GM15510 (cell line): ENCODE measurements around the gene ANTKMT.

ENCODE experiments used
- POLR2A ChIP-seq: IDR thresholded peaks from 3 replicates; pipeline ENCODE4 v1.6.1; 2011; ENCODE audit warnings: borderline replicate concordance; ENCODE audit not compliant: insufficient read length; ENCODE audit errors: extremely low read depth

The ANTKMT gene

DNA sequence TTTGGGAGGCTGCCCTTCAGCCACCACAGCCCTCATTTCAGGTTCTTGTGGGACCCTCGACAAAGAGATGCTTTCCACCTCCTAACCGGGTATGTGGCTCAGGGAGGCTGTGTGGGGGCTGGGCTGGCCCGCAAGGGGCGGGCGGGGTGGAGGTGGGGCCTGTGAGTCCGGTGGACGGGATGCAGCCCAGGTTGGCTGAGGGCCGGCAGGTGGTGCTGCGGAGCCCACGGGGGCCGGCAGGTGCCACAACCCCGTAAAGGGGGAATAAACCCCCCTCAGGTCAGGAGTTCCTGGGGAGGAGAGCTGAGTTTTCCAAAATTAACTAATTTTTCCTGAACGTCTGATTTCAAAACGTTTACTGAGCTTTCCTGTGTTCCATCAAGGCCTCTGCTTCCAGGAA lies 24.8 kb downstream of the ANTKMT start:
- TF ChIP-seq POLR2A, result no peak

DNA sequence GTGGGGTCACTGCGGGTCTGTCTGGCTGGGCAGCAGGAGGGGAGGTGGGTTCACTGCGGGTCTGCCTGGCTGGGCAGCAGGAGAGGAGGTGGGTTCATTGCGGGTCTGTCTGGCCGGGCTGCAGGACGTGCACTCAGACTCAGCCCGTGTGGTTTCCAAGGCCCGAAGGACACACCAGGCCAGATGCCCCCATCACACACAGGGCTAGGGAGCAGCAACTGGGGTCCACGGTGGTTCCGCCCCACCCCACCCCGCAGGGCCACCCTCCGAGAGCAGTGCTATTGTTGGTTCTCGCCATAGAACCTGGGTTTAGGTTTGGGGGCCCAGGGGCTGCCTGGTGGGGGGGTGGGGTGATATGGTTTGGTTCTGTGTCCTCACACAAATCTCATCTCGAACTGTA lies 25.7 kb downstream of the ANTKMT start:
- TF ChIP-seq POLR2A, result no peak

DNA sequence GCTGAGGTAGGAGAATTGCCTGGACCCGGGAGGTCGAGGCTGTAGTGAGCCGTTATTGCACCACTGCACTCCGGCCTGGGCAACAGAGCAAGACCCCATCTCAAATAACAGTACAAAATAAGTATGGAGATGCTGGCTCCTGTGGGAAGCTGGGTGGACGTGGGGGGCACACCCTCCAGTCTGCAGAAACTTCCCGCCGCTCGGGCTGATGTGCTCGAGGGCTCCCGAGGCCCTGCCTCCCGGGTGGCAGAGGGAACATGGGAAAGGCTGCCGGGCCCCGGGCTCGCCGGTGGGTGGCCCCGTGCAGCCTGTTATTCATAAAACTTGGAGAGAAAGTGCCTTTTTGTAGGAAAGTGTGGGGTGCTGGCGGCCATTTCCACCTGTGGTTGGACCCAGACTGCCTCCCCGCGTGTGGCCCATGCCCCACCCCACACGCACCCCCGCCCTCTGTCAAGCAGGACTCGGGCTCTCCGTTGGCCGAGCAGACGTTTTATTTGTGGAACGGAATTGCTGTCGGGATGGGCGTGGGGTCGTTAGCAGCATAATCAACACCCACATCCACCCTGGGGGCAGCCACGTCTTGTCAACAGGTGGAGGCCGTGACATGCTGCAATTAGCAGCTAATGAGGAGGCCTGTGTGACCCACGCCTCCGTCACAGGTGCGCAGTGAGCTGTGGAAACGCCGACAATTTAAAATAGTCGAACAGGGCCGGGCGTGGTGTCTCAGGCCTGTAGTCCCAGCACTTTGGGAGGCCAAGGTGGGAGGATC lies 27.2 kb downstream of the ANTKMT start:
- TF ChIP-seq POLR2A, result no peak

DNA sequence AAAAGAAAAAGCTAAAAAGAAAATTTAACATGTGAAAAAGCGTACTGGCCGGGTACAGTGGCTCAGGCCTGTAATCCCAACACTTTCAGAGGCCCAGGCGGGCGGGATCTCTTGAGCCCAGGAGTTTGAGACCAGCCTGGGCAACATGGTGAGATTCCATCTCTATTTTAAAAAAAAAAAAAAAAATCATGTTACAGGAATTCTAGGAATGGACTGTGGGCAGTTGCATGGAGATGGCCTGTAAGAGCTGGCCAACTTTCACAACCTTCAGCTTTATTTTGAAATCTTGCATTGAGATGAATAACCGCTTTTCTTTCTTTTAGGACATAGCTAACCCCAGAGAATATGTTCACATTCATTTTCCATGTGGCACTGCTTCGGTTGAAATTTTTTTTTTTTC lies 28.1 kb downstream of the ANTKMT start:
- no peak for TF ChIP-seq POLR2A

DNA sequence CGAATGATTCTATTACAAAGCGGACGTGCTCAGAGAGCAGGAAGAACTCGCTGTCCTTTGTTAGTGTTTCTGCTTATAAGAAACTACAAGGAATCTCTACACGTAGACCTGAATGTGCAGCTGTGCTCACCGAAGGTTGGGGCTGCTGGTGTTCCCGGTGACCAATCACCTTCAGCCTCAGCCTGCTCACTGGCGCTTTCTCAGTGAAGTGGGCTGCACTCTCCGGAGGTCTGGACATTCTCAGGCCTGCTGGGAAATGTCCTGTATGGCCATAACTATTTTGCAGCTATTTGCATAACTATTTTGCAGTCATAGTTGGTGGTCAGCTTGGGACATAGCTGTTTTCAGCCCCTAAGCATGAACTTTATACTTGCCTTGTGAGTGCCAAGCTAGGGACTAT lies 29.5 kb downstream of the ANTKMT start:
- no peak for TF ChIP-seq POLR2A

DNA sequence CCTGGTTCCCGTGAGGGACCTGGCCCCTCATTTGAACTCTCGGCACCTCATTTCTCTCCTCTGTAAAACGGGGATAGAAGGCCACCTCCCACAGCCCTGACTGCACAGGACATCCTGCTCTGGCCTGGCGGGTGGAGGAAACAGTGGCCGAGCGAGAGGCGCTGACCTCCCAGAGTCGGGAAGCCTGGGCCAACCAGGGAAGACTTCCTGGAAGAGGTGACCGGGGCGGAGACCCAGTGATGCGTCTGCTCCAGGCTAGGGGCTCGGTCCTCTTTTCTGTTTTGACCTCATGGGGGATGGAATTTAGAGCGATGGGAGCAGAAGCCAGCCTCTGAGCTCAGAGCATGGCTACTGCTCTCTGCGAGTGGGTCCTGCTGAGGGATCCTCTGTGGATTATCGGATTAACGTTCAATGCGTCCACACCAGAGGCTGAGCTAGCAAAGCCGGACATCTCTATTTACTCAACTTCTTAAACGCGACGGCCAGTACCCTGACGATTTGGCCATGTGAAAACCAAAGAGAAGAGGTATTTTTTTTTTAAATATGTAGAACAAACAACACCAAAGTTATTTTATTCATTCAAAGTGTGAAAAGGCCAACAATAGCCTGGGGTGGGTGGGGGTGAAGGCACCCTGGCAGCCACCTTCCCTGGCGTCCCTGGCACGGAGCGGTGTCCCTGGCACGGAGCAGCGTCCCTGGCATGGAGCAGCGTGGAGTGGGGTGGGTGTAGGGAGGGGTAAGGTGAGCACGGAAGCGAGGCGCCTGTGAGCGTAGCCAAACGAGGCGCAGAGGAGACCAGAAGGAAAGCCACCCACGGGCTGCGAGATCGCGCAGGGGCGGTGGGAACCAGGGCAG lies 30.4 kb downstream of the ANTKMT start:
- no peak for TF ChIP-seq POLR2A

DNA sequence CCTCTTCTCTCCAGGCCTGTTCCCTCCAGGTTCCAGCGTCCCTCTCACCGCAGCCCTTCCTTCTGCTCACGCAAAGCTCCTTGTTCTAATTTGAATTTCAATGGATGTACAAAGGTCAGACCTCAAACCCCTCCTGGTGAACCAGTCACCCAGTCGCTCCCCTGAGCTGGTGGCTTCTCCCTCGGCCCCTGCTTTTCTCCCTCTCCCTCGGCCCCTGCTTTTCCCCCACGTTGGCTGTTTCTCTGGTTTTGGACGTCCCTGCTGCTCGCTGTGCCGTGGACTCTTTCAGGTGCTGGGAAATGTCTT lies 31.0 kb downstream of the ANTKMT start:
- no peak for TF ChIP-seq POLR2A

DNA sequence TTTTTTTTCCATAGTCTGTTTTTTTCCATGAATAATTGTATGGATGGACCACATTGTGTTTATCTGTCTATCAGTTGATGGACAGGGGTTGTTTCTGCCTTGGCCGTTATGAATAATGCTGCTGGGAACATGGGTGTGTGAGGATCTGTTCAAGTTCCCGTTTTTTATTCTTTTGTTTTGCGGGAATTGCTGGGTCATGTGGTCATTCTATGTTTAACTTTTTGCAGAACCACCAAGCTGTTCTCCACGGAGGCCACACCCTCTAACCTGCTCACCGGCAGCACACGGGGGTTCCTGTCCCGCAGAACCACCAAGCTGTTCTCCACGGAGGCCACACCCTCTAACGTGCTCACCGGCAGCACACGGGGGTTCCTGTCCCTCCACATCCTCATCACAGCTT lies 33.7 kb downstream of the ANTKMT start:
- TF ChIP-seq POLR2A, result no peak

DNA sequence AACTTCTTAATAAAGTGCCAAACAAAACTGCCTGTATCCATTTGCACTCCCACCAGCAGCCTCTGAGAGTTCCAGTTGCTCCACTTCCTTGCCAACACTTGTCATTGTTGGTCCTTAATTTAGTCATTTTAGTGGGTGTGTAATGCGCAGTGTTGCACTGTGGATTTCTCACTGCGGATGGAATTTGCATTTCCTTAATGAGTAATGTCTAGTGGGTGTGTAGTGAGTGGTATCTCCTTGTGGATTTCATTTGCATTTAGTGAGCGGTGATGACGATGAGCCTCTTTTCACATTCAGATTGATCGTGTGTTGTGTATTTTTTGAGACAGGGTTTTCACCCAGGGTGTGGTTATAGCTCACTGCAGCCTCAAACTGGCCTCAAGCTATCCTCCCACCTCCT lies 35.5 kb downstream of the ANTKMT start:
- no peak for TF ChIP-seq POLR2A

DNA sequence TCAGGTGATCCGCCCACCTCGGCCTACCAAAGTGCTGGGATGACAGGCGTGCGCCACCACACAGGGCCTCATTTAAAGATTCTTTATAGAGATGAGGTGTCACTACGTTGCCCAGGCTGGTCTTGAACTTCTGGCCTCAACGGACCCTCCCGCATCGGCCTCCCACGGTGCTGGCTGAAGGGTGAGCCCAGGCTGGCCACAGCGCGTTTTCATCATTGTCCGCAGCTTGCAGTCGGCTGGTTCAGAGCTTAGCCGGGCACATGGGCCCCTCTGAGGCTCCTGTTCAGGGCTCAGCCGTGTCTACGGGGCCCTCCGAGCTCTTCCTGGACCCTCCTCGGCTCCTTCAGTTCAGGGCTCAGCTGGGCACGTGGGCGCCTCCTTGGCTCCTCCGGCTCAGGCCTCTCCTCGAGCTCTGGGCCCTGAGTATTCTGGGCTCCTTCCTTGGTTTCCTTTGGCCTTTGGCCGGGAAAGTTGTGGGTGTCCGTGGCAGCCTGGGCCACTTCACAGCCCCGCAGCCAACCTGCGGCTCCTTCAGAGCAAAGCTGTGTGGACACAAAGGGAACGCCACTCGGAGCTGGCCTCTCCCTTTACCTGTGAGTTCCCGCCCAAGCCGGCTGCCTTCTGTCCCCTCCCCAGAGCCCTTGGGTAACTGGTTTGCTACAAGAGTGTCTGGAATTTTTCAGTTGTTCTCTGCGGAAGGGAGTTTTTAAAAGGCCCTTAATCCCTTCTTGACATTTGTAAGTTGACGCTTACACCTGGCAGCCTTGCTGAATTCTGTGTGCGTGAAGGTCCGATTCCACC lies 38.4 kb downstream of the ANTKMT start:
- TF ChIP-seq POLR2A, result no peak

DNA sequence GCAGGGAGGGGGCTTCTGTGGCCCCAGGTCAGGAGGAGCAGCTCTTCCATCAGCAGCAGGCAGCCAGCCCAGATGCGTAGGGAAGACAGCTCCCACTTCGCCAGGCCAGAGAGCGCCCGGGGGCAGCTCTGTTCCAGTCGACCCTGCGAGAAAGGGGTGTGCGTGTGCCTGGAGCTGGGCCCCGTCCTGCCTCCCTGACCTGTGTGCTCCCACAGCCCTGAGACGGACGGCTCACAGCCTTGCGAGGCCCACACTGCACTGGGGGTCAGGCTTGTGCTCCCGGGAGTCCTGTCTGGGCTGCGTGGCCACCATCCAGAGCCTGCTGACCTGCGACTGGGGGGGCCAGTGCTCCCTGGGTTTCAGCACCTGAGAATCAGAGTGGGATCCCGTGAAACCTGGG lies 39.1 kb downstream of the ANTKMT start:
- TF ChIP-seq POLR2A, result no peak

DNA sequence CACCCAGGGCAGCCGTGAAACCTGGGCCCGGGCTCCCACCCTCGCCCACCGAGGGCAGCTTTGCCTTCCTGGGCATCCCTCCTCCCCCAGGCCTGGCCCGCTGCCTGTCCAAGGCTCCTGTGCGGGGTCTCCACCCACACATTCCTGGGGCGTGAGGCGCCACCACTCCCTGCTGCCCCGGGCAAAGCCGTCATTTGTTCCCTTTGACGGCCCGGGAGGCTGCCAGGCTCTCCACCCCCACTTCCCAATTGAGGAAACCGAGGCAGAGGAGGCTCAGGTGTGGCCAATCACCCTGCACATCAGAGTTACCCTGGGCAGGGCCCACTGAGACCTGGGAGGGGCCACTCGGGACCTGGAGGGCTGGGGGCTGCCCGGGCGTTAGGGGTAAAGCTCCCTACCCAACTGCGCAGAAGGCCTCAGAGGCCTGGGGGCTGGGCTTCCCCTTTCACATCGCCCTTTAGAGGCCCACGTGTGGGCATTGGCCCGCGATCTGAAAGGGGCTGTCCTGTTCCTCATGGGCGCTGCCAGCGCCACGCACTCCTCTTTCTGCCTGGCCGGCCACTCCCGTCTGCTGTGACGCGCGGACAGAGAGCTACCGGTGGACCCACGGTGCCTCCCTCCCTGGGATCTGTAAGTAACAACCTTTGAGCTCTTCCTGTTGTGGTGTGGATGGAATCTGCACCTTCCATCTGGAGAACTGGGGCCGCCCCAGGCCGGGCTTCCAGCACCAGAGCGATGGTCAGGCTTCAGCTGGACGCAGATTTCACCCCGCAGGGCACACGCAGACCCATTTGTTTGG lies 39.8 kb downstream of the ANTKMT start, which contains the start of gene MSLN:
MSLN (plus strand) TSS at position 190 of the 799 bp plus-strand sequence. CDS start 1,947 bp downstream, outside the sequence.
- TF ChIP-seq POLR2A, result no peak

DNA sequence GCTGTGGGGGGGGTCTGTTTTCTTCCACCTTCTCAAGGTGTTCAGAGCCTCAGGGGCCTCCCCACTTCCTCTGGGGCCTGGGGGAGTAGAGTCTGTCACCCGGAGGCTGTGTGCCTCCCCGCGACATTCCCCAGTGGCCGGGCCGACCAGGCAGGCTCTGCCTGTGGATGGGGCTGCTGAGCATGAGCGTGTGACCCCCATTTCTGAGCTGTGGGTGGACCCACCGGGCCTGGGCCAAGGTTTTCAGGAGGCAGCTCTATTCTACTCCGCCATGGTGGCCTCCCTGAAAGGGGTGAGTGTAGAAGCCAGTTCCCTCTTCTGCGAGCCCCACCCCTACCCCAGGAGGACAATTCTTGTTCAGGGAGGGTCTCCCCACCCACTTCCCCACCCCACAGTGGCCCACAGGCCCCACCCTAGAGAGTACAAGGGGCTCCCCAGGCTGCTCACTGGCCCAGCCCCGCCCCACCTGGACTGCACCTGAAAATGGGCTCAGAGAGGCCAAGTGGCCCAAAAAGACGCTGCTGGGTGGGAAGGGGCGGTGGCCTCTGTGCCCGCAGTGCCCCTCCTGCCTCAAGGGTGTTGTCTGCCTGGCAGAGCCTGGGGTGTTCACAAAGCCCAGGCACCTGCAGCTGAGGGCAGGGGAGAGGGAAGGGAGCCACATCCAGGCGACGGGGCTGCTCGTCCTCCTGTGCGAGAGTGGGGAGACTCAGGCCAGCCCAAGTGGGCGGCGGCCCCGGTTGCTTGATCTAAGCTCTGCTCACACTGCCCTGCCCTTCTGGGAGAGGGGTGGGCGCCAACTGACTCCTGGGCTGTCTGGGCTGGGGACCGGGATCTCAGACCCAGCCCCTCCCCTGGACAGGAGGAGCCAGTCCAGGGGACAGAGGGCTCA lies 40.9 kb downstream of the ANTKMT start:
- TF ChIP-seq POLR2A, result no peak

DNA sequence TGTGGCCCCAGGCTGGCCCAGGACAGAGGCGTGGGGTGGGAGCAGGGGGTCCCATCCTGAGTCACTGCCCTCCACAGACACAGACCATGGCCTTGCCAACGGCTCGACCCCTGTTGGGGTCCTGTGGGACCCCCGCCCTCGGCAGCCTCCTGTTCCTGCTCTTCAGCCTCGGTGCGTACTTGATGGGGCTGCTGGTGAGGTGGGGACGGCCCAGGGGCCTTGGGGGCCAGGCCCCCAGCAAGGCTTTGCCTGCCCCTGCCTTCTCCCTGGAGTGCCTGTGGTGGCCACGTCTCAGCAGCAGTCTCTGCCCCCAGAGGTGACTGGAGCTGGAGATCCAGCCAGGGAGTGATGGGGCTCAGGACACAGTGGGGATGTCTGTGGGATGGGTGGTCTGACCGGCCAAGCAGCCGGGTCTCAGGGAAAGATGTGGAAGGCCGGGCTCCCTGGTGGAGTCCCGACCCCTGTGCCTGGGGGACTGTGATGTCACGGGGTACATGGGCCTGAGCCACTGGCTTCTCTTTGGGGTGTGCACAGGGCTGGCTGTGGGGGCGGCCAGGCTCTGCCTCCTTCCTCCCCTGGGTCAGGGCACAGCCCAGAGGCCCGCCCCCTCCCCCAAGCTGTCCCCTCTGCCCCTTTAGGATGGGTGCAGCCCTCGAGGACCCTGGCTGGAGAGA lies 41.8 kb downstream of the ANTKMT start:
- no peak for TF ChIP-seq POLR2A
